Large intestine (tissue), 3 donors: ENCODE data around the gene ARID3C. TPM values are rescaled to one million over a fixed set of nuclear protein-coding genes. Genes with fewer than 3 reads are reported as not detected.
A peak's percentile ranks its signal among the peaks of the same experiment; 100 is the strongest.

Source experiments
- DNase-seq, 2 donors: peaks; one replicate each; pipeline versions ENCODE4 v3.0.0 to v3.0.0-alpha.2; 2013
- H3K27ac ChIP-seq: one replicate; pipeline ENCODE4 v1.5.1; 2013; ENCODE audit warnings: low read length
- H3K27me3 ChIP-seq: 2 replicates; pipeline ENCODE4 v1.6.1; 2013; ENCODE audit warnings: low read length; ENCODE audit not compliant: control insufficient read depth, insufficient read depth
- H3K36me3 ChIP-seq: 2 replicates; pipeline ENCODE4 v1.6.1; 2013; ENCODE audit warnings: low read length; ENCODE audit not compliant: control insufficient read depth, insufficient read depth
- H3K4me1 ChIP-seq: one replicate; pipeline ENCODE4 v1.6.1; 2013; ENCODE audit warnings: low read length; ENCODE audit not compliant: control insufficient read depth, insufficient read depth
- H3K4me3 ChIP-seq: one replicate; pipeline ENCODE4 v1.5.1; 2013; ENCODE audit warnings: low read length
- H3K9me3 ChIP-seq: one replicate; pipeline ENCODE4 v1.6.1; 2013; ENCODE audit warnings: mild to moderate bottlenecking, low read depth, low read length, moderate library complexity; ENCODE audit not compliant: control insufficient read depth
- WGBS: methylation state at CpG from one replicate; pipeline ENCODE4 v1.1.5; 2013; ENCODE audit warnings: low lambda C conversion rate; ENCODE audit not compliant: insufficient coverage; 5-methylcytosine and 5-hydroxymethylcytosine counted together
- polyA plus RNA-seq: library from polyadenylated mRNA; unstranded; fragments of 120-200 nt; gene quantifications from one replicate; pipeline ENCODE4 v1.2.1, GENCODE V29; 2013

The ARID3C gene
- polyA plus RNA-seq, 1 donor = 0.12 TPM

- Histone ChIP-seq H3K9me3 (peaks cover 5% of the 10 kb centered on the region), H3K4me1 (peaks cover under 1% of the 10 kb centered on the region), H3K27ac (no peak overlapping the region), H3K36me3 (no peaks in the 10 kb centered on the region), H3K4me3 (no peak overlapping the region), H3K27me3 (peaks cover 92% of the 10 kb centered on the region)
- DNase-seq = no peak
- no CpG with 5 or more reads among the region's 5 CpGs for WGBS
Measured at GRCh38 chr9:34584970-34585369, 43.9 kb downstream of the ARID3C start.

- Histone ChIP-seq H3K9me3 (no peaks in the 10 kb centered on the region), H3K4me3 (no peak overlapping the region), H3K4me1 (no peaks in the 10 kb centered on the region), H3K27me3 (peaks cover 93% of the 10 kb centered on the region), H3K36me3 (no peaks in the 10 kb centered on the region), H3K27ac (no peak overlapping the region)
- DNase-seq = no peak
- 80% methylated on average over 1 of the region's 5 CpGs for WGBS
Measured at GRCh38 chr9:34582787-34583186, 46.1 kb downstream of the ARID3C start.

- Histone ChIP-seq H3K9me3 (no peaks in the 10 kb centered on the region), H3K4me1 (peaks cover 7% of the 10 kb centered on the region), H3K27ac (no peak overlapping the region), H3K4me3 (no peak overlapping the region), H3K36me3 (no peaks in the 10 kb centered on the region), H3K27me3 (peaks cover 92% of the 10 kb centered on the region)
- no peak for DNase-seq
- whole genome bisulfite sequencing = no CpG with 5 or more reads among the region's 3 CpGs
Measured at GRCh38 chr9:34581318-34581717, 47.5 kb downstream of the ARID3C start.

- no peak for DNase-seq
- H3K36me3 ChIP-seq = no peaks in the 10 kb centered on the region
- peaks cover 90% of the 10 kb centered on the region for H3K27me3 ChIP-seq
- no peak overlapping the region for H3K4me3 ChIP-seq
- H3K9me3 ChIP-seq = no peaks in the 10 kb centered on the region
- H3K4me1 ChIP-seq = peaks cover 7% of the 10 kb centered on the region
- WGBS = no CpG with 5 or more reads among the region's 8 CpGs
- no peak overlapping the region for H3K27ac ChIP-seq
Measured at GRCh38 chr9:34580358-34580757, 48.5 kb downstream of the ARID3C start.

GRCh38 chr9:34579808-34580163, 49.1 kb downstream of the ARID3C start:
- 62% methylated on average over 4 of the region's 5 CpGs for WGBS
- H3K9me3 ChIP-seq = peaks cover under 1% of the 10 kb centered on the region
- no peak for DNase-seq
- H3K4me3 ChIP-seq = no peak overlapping the region
- H3K27me3 ChIP-seq = peaks cover 90% of the 10 kb centered on the region
- H3K4me1 ChIP-seq = peaks cover 7% of the 10 kb centered on the region
- H3K36me3 ChIP-seq = no peaks in the 10 kb centered on the region
- H3K27ac ChIP-seq = no peak overlapping the region

- peaks cover 7% of the 10 kb centered on the region for H3K4me1 ChIP-seq
- H3K27ac ChIP-seq = peak overlapping the region; percentile 72
- peaks cover 2% of the 10 kb centered on the region for H3K9me3 ChIP-seq
- H3K4me3 ChIP-seq = no peak overlapping the region
- WGBS = 0% methylated on average over 2 of the region's 17 CpGs
- H3K36me3 ChIP-seq = no peaks in the 10 kb centered on the region
- peaks cover 90% of the 10 kb centered on the region for H3K27me3 ChIP-seq
- DNase-seq = no peak
Measured at GRCh38 chr9:34579104-34579807, 49.6 kb downstream of the ARID3C start.

- Histone ChIP-seq H3K4me3 (no peak overlapping the region), H3K27me3 (peaks cover 88% of the 10 kb centered on the region), H3K9me3 (peaks cover 2% of the 10 kb centered on the region), H3K27ac (peak overlapping the region; percentile 72), H3K36me3 (no peaks in the 10 kb centered on the region), H3K4me1 (peaks cover 7% of the 10 kb centered on the region)
- DNase-seq = peak in 1 of 2 donors; percentile 42
- WGBS = no CpG with 5 or more reads among the region's 28 CpGs
Measured at GRCh38 chr9:34578241-34579103, 50.4 kb downstream of the ARID3C start.

GRCh38 chr9:34577400-34578240, 51.2 kb downstream of the ARID3C start:
- peaks cover 85% of the 10 kb centered on the region for H3K27me3 ChIP-seq
- peaks cover 7% of the 10 kb centered on the region for H3K4me1 ChIP-seq
- WGBS = no CpG with 5 or more reads among the region's 62 CpGs
- peak in 1 of 2 donors; percentile 60 for DNase-seq
- peak overlapping the region; percentile 49 for H3K27ac ChIP-seq
- no peaks in the 10 kb centered on the region for H3K36me3 ChIP-seq
- H3K9me3 ChIP-seq = peaks cover 2% of the 10 kb centered on the region
- H3K4me3 ChIP-seq = no peak overlapping the region

GRCh38 chr9:34576597-34577399, 52.1 kb downstream of the ARID3C start:
- Histone ChIP-seq H3K27me3 (peaks cover 78% of the 10 kb centered on the region), H3K27ac (peak overlapping the region; percentile 49), H3K9me3 (peaks cover 2% of the 10 kb centered on the region), H3K4me3 (no peak overlapping the region), H3K36me3 (no peaks in the 10 kb centered on the region), H3K4me1 (peaks cover 14% of the 10 kb centered on the region)
- WGBS = 26% methylated on average over 3 of the region's 14 CpGs
- no peak for DNase-seq
